ENCODE results near the gene FAM120B.

Gene FAM120B

DNA sequence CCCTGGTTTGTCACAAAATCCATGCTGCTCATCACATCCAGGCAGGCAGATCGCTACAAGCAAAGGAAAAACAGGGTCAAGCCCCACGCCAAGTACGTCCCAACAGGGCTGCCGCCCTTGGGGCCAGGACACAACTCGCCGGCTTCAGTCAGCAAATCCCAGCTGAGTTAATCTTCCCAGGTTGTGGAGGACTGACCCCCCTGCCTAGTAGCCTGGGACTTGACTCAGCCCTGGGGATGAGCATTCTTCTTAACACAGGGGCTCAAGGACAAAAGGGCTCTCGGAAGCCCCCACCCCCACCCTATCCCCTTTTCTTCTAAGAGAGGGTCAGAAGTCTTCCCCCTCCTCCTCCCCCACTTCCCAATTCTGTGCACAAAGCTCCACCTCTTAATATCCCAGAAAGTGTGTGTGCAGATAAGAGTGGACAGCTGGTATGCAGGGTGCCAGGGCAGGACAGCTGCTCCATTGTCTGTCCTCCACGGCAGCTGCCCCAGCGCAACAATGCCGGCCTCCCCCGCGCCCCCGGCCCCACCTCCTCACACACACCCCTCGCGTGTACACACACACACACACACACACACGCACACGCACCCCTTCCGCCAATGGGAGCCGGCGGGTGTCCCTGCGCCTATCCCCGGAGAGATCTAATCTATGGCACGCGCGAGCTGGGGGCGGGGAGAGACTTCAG, 20.2 kb upstream of the FAM120B start:
- no peak for TF ChIP-seq POLR2A (IDR thresholded peaks at IDR 0.05; ENCODE audit: low read depth, low read length)
- no peak for FAIRE-seq
- no peak for DNase-seq (ENCODE audit: insufficient read length, low spot score)

DNA sequence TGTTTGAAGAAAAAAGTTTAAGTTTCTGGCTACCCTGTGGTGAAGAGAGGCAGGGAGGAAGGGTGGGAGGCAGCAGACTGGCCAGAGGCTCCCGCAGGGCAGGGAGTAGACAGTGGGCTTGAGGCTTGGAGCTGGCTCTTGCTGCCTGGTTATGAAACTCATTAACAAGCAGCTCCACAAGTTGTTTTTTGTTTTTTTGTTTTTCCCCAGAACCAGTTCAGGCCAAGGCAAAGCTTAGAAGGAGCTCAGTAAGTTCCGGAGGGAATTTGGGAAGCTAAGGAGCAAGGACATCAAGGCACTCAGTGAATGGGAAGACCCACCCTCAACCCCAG, 19.7 kb upstream of the FAM120B start:
- TF ChIP-seq POLR2A (IDR thresholded peaks at IDR 0.05; ENCODE audit: low read depth, low read length), result no peak
- DNase-seq (ENCODE audit: insufficient read length, low spot score), result no peak
- FAIRE-seq, result no peak

DNA sequence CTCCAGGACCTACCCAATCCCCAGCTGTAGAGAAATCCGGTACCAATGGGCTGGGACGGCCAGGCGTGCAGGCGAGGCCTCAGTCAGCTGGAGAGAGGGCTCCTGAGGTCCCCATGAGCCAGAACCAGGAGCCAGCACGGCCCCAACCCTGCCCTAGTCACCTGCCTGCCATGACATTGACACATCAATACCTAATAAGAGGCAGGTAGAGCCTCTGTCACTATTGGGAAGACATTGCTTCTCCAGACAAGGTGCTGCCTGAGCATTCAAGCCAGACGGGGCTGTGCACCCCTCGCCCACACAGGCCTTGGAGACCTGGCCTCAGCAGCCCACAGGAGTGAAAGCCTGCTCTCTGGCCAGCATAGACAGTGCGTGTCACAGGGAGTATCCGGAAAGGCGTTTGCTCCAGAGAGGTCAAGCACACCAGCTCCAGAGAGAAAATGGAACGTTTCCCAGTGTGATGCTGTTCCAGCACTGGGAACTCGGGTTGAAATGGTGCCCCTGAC, 19.1 kb upstream of the FAM120B start:
- no peak for TF ChIP-seq POLR2A (IDR thresholded peaks at IDR 0.05; ENCODE audit: low read depth, low read length)
- FAIRE-seq (no peak), DNase-seq (ENCODE audit: insufficient read length, low spot score) (no peak)

DNA sequence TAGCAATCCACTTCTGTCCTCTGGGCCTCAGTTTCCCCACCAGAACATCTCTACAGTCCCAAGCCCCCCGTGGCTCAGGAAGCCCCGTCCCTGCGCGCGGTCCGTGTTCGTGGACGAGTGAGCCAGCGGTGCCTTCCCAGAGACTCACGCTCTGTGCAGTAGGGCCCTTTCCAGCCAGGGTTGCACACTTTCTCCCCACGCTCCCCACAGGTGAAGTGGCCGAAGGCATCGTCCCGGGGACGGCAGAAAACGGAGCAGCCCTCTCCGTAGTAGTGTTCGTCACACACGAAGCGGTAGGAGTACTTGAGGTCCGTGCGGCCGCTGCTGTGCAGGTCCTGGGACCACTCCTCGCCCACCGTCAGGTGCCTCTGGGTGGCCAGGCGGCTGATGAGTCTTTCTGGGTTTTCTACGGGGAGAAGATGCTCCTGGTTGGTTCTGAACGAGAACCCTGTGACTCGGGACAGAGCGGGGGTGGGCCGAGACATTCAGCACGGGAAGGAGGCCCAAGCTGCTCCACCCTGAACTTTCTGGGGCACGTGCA, 18.4 kb upstream of the FAM120B start:
- no peak for FAIRE-seq
- DNase-seq (ENCODE audit: insufficient read length, low spot score), result no peak
- TF ChIP-seq POLR2A (IDR thresholded peaks at IDR 0.05; ENCODE audit: low read depth, low read length), result no peak

DNA sequence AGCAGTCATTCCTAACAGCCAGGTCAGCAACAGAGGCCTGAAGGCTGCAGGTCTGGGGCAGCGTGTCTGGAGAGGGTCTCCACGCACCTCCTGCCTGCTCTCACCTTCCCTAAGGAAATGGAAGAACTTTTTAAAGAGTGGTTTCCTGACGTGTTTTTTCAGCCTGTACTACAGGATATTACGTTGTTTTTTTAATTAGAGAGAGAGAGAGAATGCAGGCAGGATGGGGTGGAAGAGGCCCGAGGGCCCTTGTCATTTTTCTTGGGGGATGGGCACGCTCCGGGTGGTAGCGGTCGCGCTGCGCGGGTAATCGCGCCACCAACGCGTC, 17.7 kb upstream of the FAM120B start:
- DNase-seq (ENCODE audit: insufficient read length, low spot score) (no peak), FAIRE-seq (no peak)
- TF ChIP-seq POLR2A (IDR thresholded peaks at IDR 0.05; ENCODE audit: low read depth, low read length), result no peak

DNA sequence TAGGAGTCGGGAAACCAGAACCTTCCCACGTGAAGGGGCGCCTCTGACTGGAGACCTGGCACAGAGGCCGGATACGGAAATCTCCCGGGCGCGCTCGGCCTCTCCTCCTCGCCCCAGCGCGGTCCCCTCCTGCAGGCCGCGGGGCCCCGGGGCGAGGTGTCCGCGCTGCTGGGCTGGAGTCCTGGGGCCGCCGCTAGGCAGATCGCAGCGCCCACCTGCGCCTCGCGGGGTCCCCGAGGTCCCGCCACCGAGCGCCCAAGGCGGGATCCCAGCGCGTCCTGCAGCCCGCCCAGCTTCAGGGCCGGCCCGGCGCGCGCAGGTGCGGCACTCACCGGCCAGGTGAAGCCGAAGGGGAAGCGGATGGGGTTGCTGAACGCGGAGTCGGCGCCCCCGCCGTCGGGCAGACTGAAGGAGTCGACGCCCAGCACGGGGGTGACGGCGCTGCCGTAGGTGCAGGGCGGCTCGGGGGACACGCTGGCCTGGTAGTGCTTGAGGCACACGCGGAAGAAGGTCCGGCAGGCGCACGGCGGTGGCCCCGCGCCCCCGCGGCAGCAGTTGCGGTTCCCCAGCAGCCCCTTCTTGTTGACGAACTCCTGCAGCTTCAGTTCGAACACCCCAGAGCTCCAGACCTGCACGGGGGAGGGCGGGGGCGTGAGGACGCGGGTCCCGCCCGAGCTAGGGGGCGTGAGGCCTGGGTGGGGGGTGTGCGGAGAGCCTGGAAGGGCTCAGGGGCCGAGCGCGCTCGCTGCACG, 17.2 kb upstream of the FAM120B start:
- DNase-seq (ENCODE audit: insufficient read length, low spot score) (no peak), FAIRE-seq (no peak)
- no peak for TF ChIP-seq POLR2A (IDR thresholded peaks at IDR 0.05; ENCODE audit: low read depth, low read length)

DNA sequence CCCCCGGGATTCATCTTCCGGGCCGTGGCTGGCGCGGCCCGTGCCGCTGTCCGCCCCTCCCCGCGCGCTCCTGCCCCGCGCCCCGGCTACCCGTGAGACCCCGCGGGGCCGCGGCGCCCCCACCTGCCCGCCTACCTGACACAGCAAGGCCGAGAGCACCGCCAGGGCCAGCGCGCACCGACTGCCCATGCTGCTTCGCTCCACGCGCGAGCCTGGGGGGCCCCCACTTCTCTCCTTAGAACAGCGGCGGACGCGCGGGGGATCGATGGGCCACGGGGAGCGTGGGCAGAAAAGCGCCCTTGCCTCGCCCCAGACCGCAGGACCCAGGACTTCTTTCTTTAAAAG, 16.6 kb upstream of the FAM120B start:
- TF ChIP-seq POLR2A (IDR thresholded peaks at IDR 0.05; ENCODE audit: low read depth, low read length), result no peak

DNA sequence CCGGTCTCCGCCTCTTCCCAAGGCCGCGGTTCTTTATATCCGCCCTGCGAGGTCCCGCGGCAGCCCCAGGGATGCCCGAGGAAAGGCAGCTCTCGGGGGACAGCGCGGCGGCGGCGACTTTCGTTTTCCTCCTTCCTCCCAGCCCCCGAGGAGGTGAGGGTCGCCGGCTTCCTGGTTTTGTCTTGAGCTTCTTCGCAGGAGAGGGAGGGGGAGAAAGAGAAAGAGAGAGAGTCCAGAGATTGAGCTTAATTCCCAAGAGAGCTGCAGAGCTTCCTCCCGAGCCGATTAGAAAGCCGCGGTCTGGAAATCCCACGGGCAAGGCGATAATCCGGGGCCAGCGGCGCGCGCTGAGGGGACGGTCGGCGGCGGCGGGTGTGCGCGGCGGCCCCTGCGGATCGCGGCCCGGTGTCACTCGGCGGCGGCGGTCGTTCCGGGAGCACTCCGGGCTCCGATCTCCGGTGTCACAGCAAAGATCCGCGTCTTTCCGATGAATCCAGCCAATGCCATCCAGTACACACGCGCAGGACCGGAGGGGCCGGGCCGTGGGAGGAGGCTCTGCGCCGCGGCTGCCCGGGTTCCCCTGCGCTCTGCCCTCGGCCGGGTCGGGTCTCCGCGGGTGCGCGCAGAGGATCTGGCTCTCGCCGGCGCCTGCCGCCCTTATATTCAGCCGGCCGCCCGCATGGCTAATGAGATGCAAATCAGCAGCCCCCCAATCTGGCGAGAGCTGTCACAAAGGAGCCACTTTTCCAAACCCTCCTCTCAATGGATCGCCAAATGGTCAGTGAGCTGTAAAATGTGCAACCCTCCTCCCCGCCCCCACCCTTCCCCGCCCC, 16.0 kb upstream of the FAM120B start, which contains the start of gene DLL1:
Gene DLL1 (minus strand): TSS at position 783 of the 833 bp plus-strand sequence. CDS start 939 bp downstream, outside the sequence.
- DNase-seq (ENCODE audit: insufficient read length, low spot score) (peak; percentile 24), FAIRE-seq (no peak)
- TF ChIP-seq POLR2A (IDR thresholded peaks at IDR 0.05; ENCODE audit: low read depth, low read length), result no peak

More for the DNA sequence above, 16.6 kb upstream of the FAM120B start:
- DNase-seq (ENCODE audit: insufficient read length, low spot score), result no peak
- FAIRE-seq, result no peak

DNA sequence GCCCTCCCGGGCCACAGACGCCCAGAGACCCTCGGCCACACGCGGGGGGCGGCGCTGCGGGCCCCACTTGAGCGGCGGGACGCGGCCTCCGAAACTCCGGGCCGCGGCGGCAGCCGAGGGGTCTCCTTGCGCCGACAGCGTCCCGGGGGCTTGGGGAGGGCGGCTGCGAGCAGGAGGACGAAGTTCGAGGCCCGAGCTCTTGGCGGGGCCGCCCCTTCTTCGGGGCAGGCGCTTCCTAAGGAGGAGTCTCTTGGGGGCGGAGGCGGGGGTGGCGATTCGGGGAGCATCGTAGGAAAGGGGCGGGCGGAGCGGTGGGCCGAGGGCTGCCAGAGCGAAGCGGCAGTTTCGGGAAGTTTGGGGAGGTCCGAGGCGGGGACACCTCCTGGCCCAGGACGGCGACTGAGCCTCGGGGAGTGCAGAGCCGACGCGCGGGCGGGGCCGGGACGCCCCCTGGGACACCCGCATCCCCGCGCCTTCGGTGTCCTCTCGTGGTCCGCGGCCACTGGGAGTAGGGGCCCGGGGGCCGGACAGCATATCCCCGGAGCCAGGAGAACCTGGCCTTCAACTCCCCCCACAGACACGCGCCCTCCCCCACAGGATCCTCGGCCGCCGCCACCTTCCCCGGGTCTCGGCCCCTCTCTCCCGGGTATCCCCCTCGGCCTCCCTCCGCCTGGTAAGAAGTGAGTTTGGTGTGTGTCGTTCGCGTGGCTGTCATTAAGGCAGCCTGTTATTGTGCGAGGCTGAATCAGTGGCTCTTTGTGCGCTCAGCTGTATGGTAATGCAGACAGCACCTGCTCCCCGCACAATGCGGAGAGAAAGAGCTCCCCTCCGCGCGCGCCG, 15.1 kb upstream of the FAM120B start:
- no peak for FAIRE-seq
- TF ChIP-seq POLR2A (IDR thresholded peaks at IDR 0.05; ENCODE audit: low read depth, low read length), result no peak
- DNase-seq (ENCODE audit: insufficient read length, low spot score), result no peak

DNA sequence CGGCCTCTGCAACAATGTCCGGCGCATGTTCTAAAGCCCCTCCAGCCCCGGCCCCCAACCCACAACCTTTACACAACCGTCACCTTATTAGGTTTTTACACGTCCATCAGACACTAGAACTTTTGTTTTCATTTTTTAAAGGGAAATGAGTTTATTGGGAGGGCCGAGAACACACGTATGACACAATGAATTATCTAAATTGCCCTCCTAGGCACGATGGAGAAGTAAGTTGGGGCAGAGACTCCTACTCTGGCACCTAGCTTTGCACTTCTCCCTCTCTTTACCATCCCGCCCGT, 14.5 kb upstream of the FAM120B start:
- no peak for FAIRE-seq
- no peak for DNase-seq (ENCODE audit: insufficient read length, low spot score)

DNA sequence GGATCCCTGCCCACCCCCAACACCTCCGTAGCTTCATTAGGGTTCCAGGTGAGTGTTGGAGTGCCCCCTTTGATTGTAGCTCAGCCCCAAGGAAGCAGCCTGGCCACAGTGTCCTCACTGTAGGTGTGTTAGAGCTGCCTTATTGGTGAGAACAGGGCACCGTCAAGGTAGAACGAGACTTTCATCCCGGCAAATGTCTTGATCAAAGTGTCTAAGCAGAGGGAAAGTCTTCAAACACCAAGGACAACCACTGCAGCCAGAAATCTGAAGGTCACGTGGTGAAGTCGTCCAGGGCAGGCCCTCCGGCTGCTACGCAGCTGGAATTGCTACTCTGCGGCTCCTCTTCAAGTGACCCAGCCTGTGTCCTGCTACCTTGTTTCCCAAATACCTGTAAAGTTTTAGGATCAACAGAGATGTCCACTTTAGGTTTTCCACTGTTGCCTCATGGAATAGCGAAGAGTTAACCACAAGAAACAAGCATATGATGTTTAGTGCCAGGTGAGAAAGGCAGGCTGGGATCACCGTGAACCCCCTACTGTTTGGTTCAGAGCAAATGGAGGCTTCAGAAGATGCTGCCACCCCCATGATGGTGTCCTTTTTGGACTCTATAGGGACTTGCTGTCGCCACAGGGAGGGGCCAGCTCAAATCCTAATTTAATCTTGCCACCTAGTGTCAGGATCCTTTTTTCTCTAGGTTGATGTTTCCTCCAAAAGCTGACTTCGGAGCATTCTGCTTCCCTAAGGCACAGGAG, 14.0 kb upstream of the FAM120B start:
- no peak for TF ChIP-seq POLR2A (IDR thresholded peaks at IDR 0.05; ENCODE audit: low read depth, low read length)
- FAIRE-seq (no peak), DNase-seq (ENCODE audit: insufficient read length, low spot score) (peak; percentile 30)

More for the DNA sequence above, 14.5 kb upstream of the FAM120B start:
- no peak for TF ChIP-seq POLR2A (IDR thresholded peaks at IDR 0.05; ENCODE audit: low read depth, low read length)

DNA sequence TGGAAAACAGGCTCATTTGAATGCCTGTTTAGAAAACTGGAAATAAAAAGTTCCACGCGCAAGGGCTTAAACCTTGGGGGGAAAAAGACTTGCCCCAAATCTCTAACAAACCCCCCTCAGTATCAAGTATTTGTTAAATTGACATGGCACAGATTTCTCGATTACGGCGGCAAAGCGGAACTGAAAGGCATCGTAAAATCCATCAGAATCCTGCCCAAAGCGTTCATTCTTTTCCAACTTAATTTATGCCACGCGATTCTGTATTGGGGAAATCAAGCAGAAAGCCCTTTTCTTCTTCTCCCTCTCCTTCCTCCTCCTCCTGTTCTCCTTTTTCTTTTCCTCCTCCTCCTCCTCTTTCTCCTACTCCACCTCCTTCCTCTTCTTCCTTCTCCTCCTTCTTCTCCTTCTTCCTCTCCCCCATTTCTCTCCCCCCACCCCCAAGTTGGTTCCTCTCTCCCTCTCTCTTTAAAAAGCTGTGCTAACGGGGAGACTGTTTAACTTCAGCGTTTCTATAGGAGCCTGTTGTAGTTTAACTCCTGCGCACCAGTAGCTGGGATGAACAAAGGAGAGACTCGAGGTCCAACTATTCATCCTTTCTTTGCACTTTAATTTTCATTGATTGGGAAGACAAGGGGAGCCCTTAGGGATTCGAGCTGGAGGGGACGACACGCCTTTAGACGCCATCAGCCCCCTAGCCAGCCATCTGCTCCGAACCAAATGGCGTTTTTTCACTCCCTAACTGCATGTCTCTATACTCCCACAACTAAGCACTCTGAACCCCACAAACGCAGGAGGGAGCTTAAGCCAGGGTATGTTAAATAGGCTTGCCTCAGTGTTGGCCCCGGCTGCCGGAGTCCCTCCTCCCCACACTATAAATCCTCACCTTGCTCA, 13.0 kb upstream of the FAM120B start:
- TF ChIP-seq POLR2A (IDR thresholded peaks at IDR 0.05; ENCODE audit: low read depth, low read length), result no peak
- peak; percentile 29 for DNase-seq (ENCODE audit: insufficient read length, low spot score)
- no peak for FAIRE-seq
